Prostate gland (tissue), 2 donors: ENCODE data around the gene CFAP53.

ENCODE experiments used
- CTCF ChIP-seq, 4 experiments: fragments of 200-600 bp in 2 of 4; fragments of 450-650 bp in 2 of 4; sonication (generic) in 2 of 4; IDR thresholded peaks; 1 replicate in 3 of 4; 2 replicates in 1 of 4; pipeline ENCODE4 v1.5.1; 2016 to 2019; ENCODE audit warnings: antibody characterized with exemption in 4 of 4, mild to moderate bottlenecking in 2 of 4, moderate library complexity in 2 of 4
- POLR2A ChIP-seq: fragments of 450-650 bp; IDR thresholded peaks from one replicate; pipeline ENCODE4 v1.6.1; 2016; ENCODE audit warnings: antibody characterized with exemption, mild to moderate bottlenecking
- POLR2AphosphoS5 ChIP-seq: sonication (generic); formaldehyde crosslinking; IDR thresholded peaks from one replicate; pipeline ENCODE4 v1.6.1; 2017; ENCODE audit warnings: antibody characterized with exemption

GRCh38 chr18:50306944-50307343 lies 40.6 kb upstream of the CFAP53 start:
- TF ChIP-seq POLR2AphosphoS5 (no peak), CTCF (IDR thresholded peaks at IDR 0.05) (no peak), POLR2A (no peak)
